ENCODE measurements around the gene PXDN.
"Not testable (repeated sequence)": the region's sequence is repeated elsewhere in the genome, so short reads cannot be mapped to it uniquely, and the experiment has no call there.

The PXDN gene

DNA sequence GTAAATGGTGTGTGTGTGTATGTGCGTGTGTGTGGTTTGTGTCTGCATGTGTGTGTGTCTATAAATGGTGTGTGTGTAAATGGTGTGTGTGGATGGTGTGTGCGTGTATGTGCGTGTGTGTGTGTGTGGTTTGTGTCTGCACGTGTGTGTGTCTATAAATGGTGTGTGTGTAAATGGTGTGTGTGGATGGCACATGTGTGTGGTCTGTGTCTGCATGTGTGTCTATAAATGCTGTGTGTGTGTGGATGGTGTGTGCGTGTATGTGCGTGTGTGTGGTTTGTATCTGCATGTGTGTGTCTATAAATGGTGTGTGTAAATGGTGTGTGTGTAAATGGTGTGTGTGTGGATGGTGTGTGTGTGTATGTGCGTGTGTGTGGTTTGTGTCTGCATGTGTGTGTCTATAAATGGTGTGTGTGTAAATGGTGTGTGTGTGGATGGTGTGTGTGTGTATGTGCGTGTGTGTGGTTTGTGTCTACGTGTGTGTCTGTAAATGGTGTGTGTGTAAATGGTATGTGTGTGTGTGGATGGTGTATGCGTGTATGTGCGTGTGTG, 64.8 kb downstream of the PXDN start:
- DNase-seq = not testable (repeated sequence)

DNA sequence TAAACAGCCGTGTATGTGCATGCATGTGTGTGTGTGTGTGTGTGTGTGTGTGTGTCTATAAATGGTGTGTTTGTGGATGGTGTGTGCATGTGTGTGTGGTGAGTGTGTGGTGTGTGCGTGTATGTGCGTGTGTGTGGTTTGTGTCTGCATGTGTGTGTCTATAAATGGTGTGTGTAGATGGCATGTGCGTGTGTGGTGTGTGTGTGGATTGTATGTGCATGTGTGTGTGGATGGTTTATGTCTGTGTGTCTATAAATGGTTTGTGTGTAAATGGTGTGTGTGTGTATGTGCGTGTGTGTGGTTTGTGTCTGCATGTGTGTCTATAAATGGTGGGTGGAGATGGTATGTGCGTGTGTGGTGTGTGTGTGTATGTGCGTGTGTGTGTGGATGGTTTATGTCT, 65.2 kb downstream of the PXDN start:
- not testable (repeated sequence) for DNase-seq

DNA sequence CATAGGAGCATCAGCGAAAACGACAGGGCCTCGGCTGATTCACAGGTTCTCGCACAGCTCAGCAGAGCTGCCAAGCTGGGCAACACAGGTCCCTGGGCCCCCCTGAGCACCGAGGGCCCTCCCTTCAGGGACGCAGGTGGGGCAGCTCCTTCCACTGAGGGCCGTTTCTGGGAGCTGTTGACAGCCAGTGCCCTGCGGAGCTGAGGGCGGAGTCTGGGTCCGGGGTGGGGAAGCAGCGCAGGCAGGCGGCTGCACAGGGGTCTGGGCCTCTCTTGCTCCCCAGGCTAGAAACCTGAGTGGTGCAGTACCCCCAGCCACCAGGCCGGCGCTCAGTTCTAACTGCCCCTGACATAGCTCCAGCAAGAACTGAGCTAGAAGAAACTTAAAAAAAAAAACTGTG, 65.7 kb downstream of the PXDN start:
- no peak for DNase-seq

DNA sequence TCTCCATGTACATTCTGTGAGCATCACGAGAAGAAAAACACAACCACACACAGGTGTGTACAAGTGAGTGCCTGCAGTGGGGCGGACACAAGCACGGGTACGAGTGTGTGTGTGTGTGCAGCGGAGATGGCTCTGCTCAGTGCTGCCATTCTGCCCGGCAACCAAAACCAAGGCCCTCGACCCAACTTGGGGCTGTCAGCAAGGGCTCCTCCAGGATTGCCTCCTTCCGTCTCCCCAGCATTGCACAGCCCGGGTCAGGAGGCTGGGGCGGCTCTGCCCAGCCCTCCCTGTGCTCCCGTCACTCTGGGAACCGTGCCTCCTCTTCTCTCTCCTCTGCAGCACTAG, 66.5 kb downstream of the PXDN start:
- no peak for DNase-seq

DNA sequence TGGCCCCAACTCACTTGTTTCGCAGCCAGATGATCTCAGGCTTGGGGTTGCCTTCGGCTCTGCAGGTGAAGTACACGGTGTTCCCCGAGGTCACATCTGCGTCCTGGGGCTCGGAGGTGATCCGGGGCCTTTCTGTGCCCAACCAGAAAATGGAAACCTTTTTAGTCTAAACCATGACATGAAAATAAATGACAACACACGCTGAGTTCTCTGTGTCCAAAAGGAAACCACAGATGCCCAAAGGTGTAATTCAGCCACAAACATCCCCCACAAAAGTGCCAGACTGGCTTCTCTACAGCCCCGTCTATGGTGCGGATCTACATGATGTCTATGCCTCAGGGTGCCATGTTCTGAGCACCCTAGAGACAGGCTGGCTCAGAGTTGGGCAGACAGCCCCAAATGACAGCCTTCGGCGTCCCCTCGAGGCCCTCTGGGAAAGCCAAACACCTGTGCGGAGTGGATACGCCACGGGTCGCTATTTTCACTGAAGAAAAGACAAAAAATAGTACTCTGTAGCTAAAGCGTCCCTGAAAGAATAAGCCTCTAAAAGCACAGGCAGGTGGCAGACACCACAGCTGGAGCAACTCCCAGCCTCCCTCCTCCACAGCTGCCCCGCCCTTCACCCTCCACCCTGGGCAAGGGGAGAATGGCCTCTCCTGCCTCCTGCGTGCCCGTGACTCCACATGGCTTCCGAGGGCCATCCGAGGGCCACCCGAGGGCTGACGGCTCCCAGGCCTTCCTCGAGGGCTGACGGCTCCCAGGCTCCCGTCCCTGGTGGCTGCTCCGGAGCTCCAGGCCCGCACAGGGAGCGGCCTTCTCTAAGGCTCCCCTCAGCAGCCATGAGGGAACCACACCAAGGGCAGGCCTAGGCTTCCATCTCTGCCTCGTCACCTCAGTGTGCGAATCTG, 67.1 kb downstream of the PXDN start:
- DNase-seq = no peak

DNA sequence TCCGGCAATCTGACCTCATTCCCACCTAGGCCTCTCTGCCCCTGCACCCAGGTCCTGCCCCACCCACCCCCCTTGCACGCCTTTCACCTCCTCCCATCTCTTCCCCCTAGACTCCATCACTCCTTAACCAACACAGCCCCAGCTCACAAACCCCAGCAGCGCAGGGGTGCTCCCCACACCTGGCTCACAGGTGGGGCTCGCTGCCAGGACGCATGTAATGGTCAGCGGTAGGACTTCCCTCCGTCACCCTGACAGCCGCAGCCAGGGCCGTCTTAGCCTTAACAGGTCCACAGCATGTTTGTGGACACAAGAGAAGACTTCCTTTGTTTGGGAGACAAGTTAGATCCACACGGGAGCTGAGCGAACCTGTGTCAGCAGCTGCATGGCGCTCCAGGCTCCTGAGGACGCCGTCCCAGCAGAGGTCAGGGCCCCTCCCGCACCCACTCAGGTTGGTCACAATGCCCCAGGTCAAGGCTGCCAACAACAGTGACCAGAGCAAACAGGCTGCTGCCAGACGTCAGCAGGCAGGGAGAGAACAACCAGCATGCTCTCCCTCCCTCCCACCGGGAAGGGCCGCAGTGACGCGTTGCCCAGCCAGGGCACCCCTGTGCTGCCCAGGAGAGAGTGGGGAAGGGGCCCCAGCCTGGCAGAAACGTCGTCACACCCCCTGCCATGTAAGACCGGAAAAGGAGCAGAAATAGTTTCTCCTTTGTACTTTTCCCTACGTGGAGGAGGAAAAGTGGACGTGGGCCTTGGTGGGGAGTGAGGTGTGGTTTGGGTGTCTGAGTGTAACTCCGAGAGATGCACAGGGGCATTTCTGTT, 68.0 kb downstream of the PXDN start:
- DNase-seq = no peak

DNA sequence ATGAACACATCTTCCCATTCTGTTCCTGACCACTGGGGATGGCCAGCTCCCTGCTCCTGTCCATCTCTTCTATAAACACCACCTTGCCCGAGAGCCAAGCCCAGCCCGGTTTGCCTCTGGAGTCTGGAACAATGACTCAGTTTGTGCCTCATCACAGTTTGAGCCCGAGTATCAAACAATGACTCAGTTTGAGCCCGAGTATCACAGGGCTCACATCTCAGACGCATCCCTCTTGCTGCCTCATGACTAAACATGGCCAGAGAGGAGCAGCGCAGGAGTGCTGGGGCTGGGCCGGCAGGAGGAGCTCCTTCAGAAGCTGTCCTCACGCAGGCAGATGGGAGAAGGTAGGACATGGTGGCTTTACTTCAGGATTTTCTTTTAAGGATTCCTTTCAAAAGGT, 68.7 kb downstream of the PXDN start:
- no peak for DNase-seq

DNA sequence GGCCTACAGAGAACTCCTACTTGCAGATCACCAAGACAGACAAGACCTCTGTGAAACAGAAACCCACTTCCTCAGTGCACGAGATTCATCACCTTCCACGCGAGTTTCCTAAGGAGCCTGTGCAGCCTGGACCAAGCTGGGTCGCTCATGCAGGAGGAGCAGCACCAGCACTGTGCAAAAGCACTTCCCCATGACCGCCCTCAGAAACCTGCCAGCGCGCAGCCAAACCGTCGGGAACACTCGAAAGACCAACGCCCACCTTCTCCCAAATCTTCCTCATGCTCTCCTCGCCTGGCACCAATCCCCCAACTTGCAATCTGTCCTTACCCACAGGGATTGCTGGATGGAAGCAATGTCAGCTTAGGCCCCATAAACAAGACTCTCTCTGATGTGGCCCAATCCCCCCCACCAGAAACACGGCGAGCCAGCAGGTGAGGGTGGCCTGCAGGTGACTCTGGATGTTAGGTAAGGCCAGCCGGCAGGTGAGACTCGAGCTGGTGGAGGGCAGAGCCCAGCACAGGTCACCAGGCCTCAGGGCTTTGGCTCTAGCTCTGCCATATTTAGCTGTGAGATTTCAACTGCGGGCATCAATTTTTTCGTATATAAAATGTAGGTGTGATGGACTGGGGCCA, 69.4 kb downstream of the PXDN start:
- DNase-seq = no peak

DNA sequence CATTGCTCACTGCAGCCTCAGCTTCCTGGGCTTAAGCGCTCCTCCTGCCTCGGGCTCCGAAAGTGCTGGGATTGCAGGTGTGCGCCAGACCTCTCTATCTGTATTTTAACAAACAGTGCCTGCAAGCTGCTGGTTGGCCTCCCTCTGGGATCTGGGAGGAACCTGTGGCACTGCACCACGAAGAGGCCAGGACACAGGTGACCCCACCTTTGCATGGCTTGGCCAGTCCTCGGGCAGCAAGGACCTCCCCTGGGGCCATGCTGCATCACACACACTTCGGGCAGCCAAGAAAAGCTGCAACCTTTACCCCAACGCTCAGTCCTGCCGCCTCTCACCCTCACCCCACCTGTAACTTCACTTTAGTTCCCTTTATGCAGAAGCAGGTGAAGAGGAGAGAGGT, 70.0 kb downstream of the PXDN start:
- no peak for DNase-seq

DNA sequence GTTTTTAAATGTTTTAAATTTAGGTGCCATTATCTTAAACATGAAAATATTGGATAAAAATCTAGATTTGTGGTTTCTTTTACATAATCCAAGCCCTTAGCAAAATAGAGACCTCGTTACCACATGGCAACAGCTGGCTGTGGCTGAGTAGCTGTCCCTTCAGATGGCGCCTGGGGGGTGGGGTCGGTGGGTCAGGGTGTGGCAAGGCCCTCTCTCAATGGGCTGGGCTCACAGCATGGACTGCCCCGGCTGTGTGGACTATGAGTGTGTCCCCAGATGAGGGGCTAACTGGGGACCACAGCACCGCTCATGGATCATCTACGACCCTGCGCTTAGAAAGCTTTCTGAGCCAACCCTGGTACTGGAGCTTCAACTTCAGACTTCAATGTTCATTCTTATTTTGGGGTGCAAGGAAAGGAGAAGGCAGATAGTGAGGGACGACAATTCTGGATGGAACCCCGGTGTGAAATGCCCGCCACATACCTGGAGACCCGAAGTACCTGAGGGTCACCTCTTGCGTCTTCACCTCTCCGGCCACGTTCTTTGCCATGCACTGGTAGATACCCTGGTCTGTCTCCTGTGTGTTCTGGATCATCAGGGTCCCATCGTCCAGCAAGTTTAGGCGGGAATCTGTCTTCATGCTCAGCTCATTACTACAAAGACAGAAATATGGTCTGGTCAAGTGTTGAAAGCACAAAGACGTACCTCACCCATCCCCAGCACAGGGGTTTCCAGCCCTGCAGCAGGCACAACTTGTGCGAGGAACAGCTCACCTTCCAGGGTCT, 71.0 kb downstream of the PXDN start:
- DNase-seq = no peak

DNA sequence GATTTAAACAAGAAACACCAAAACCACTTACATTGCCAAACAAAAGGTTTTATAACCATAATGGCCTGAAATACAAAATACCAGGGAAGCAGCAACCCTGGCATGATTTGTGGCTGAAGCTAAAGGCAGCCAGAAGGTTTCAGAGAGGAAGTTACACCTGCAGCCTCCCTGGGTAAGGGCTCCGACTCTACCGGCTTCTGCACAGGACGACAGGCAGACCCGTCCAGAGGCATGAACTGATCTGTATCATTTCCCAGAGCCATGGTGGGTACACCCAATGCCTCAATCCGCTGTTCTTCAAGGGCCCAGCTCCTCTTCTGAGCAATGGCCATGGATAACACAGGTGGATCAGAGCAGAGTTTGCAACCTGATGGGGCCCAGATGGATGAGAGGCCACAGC, 71.6 kb downstream of the PXDN start:
- DNase-seq = no peak

DNA sequence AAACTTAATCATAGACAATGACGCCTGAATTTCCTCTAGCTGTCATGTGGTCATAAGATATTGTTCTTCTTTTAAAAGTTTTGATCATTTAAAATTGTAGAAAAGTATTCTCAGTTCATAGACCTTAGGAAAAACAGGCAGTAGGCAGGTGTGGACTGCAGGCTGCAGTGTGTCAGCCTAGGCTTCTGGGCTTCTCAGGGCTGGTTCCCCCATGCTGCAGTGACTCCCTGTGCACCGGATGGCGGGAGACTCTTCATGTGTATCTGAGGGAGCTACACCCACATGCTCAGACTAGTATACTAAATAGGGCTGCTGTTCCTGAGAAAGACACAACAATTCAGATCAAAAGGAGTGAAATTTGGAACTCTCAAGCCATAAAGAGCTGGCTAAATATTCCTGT, 72.4 kb downstream of the PXDN start:
- DNase-seq = no peak

DNA sequence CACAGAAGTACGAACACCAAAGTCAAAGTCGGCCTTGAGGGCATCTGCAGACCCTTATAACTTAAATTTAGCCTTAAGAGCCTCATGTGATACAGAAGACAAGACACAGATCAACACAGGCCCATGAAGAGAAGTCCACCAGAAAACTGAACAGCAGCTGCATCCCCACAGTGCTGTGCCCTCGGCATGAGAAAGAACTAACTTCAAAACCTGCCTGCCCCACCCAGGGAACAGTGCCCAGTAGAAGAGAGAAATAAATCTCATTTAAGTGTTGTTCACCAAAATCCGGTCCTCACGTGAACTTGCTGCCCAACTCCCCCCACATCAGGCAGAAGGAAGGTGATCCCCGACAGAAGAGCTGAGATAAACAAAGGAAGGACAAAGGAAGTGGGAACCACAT, 73.7 kb downstream of the PXDN start:
- DNase-seq = no peak

DNA sequence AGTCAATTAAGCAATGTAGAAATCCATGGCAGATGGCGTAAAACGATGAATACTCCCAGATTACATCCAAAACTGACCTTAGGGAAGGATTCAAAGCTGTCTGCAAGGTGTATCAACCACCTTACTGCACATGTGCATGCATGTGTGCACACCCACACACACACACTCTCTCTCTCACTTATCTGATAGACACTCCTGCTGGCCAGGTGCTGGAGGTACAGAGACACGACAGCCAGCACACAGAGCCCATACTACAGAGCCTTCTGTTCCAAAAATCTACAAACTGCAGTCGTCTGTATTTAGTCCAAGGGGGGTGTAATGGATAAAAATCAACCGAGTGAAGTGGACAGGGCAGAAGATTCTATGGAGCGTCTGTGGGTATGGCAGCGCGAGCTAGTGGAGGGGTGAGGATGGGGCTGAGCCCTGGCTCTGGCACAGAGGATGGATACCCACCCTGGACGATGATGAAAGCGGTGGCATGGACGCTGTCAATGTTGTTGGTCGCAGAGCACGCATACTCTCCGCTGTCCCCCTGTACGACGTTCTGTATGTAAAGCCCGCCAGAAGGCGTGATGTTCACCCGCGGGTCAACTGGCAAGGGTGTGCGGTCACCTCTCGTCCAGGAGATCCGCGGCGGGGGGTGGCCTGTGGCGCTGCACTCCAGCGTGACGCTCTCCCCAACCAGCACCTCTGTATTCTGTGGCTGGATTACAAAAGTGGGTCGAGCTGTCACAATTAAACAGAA, 78.4 kb downstream of the PXDN start:
- DNase-seq = no peak

DNA sequence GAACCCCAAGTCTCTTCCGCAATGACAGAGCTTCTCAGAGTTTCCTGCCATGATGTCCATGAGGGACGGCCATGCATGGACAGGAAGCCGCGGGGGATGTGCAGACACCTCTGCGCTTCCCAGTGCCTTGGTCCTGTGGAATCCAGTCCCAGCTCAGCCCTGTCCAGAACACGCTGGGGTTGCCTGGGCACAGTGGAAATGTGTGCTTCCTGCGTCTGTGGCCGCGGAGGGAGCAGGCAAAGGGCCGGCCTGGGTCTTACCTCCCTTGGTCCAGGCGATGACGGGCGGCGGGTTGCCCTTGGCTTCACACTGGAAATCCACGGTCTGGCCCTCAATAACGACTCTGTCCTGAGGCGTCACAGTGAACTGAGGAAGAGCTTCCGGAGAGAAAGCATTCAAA, 79.6 kb downstream of the PXDN start:
- no peak for DNase-seq

DNA sequence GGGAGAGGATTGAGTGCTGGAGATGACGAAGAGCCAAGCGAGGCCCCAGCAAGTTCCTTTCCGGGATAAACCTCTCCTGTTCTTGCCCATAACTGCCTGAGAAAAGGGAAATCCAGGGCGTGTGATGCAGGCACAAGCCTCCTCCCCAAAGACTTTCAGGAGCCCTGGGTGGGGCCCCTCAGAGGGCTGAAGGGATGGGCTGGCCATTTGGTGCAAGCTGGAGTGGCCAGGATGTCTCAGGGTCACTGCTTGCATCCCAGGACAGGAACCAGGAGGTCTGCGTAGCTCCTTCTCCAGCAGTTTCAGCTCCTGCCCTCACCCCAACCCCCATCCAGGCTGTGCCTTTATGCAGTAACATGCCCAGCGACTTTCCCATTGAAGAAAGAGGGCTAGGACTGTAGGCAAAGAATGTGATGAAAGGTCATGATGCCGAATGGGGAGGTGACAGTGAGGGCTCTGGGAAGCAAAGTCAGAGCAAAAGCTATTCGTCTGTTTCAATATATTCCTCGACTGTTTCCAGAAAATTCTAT, 80.2 kb downstream of the PXDN start:
- DNase-seq = no peak

DNA sequence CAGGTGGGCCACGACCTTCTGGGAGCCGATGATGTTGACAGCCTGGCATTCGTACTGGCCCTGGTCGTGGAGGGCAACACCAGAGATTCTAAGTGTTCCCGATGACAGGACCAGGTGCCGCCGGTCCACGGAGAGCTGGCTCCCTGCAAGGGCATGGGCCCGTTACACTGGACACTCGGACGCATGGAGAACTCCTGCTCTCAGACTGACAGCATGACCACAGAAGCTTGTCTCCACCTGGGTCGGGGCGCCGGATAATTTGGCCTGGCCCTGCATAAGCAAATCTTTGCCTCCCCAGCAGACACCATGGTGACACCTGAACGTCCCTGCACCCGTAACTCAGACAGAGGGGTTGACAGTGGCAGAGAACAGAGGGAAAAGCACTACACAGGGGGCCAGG, 80.7 kb downstream of the PXDN start:
- no peak for DNase-seq

DNA sequence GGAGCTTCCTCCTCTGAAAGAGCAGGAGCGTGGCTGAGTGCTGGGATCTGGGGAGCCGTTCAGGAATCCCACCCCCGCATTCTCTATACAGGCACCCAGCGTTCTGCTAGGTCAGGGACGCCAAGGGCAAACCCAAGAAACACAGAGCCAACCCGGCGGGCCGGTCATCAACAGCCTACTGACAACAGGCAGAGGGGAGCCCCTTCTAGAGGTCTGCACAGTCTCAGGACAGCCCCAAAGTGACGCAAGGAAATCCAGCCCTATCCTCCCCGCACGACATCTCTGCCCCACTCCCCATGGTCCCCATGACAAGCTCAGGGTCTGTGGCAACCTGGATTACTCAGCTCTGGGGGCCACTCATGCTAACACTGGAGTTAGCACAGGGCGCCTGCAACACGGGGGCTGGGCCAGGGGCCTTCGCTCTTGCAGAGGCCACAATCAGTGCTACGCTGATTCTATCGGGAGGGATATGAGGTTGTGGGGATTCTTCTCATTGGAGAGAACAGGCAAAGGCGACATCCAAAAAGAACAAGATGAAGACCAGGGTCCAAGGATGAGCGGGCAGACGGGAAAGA, 81.6 kb downstream of the PXDN start:
- DNase-seq = no peak

DNA sequence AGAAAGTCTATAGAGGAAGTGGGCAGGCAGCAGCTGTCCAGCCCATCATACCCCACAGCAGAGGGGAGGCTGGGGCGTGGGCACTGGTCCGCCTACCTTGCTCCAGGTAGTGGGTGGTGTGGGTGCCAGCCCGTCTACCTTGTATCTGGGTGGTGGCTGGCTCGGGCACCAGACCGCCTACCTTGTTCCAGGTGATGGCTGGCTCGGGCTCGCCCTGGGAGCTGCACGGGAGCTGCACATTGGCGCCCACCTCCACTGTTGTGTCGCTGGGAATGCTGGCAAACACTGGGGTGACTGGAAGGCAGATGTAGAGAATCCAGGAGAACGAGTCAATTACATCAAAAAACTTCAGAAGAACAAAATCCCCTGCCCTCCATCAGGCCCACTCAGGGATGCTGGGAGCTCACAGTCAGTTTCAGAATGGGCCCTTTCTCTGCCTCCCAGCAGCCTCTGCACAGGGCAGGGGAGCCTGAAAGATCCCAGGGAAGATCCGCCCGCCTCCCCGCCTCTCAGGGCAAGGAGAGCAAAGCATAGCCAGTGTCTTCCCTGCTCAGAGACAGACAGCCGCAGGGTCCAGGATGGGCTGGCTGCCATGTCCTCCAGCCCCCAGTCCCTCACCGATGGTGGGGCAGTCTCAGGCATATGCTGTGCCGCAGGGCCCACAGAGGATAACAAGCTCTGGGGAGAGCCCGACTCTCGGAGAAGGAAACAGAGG, 82.3 kb downstream of the PXDN start:
- no peak for DNase-seq

All from activated CD4-positive, alpha-beta T cell treated with anti-CD3 and anti-CD28 coated beads, Interleukin-2, amount 50 U/mL, for 48 hours (primary cell).